Hepatocyte (in vitro differentiated cells): ENCODE data around the gene PTCH2. TPM values are rescaled to one million over a fixed set of nuclear protein-coding genes. Genes with fewer than 3 reads are reported as not detected.

ENCODE experiments used
- DNase-seq: peaks from one replicate; pipeline ENCODE4 v3.0.0-alpha.2; 2016; ENCODE audit warnings: low spot score
- H2AFZ ChIP-seq: fragments of 200-600 bp; sonication (generic); 2 replicates; pipeline ENCODE4 v1.6.0; 2016; ENCODE audit warnings: antibody characterized with exemption, mild to moderate bottlenecking
- H3K27ac ChIP-seq: fragments of 200-600 bp; sonication (generic); 2 replicates; pipeline ENCODE4 v1.5.1; 2016; ENCODE audit warnings: mild to moderate bottlenecking
- H3K27me3 ChIP-seq: fragments of 200-600 bp; sonication (generic); 2 replicates; pipeline ENCODE4 v1.6.1; 2016
- H3K36me3 ChIP-seq: fragments of 200-600 bp; sonication (generic); replicated peaks from 2 replicates; pipeline ENCODE4 v1.5.1; 2016; ENCODE audit warnings: low read depth; ENCODE audit not compliant: insufficient read depth
- H3K4me1 ChIP-seq: fragments of 200-600 bp; sonication (generic); 2 replicates; pipeline ENCODE4 v1.5.1; 2016; ENCODE audit warnings: mild to moderate bottlenecking, moderate library complexity; ENCODE audit not compliant: insufficient read depth
- H3K4me2 ChIP-seq: fragments of 200-600 bp; sonication (generic); 2 replicates; pipeline ENCODE4 v1.6.0; 2016
- H3K4me3 ChIP-seq: fragments of 200-600 bp; sonication (generic); 2 replicates; pipeline ENCODE4 v1.5.1; 2016; ENCODE audit warnings: mild to moderate bottlenecking
- H3K79me2 ChIP-seq: fragments of 200-600 bp; sonication (generic); 2 replicates; pipeline ENCODE4 v1.6.0; 2017; ENCODE audit warnings: mild to moderate bottlenecking
- H3K9me2 ChIP-seq: fragments of 200-600 bp; sonication (generic); replicated peaks from 2 replicates; pipeline ENCODE4 v1.6.0; 2017; ENCODE audit warnings: mild to moderate bottlenecking; ENCODE audit not compliant: insufficient read depth
- H3K9me3 ChIP-seq: fragments of 200-600 bp; sonication (generic); 2 replicates; pipeline ENCODE4 v1.5.1; 2016; ENCODE audit warnings: low read depth, mild to moderate bottlenecking
- H4K20me1 ChIP-seq: fragments of 200-600 bp; sonication (generic); 2 replicates; pipeline ENCODE4 v1.6.0; 2016; ENCODE audit warnings: mild to moderate bottlenecking; ENCODE audit not compliant: insufficient read depth, poor library complexity, severe bottlenecking
- EZH2 ChIP-seq: fragments of 200-600 bp; sonication (generic); IDR thresholded peaks from 2 replicates; pipeline ENCODE4 v1.6.1; 2016; ENCODE audit warnings: antibody characterized with exemption, mild to moderate bottlenecking, borderline replicate concordance
- EZH2phosphoT487 ChIP-seq: fragments of 200-600 bp; sonication (generic); IDR thresholded peaks from one replicate; pipeline ENCODE4 v1.6.1; 2018; ENCODE audit warnings: antibody characterized with exemption, mild to moderate bottlenecking, low read depth, moderate library complexity; ENCODE audit not compliant: unreplicated experiment, severe bottlenecking
- WGBS: methylation state at CpG from one replicate; pipeline ENCODE4 v1.1.6; 2016; ENCODE audit warnings: low lambda C conversion rate; ENCODE audit errors: missing lambda C conversion rate; 5-methylcytosine and 5-hydroxymethylcytosine counted together
- polyA plus RNA-seq: library from polyadenylated mRNA; unstranded; fragments of >200 nt; fragmentation: Nextera tagmentation; extraction: Ambion mirVana; gene quantifications from 2 replicates; pipeline ENCODE4 v1.2.1, GENCODE V29; 2016
- total RNA-seq: library from RNA; depleted of rRNA; stranded (reverse); fragments of >200 nt; gene quantifications from 2 replicates; pipeline ENCODE4 v1.2.3, GENCODE V29; 2014
- TF ChIP-seq, protein P1 (sequence below): fragments of 200-600 bp; sonication (generic); IDR thresholded peaks from 2 replicates; pipeline ENCODE4 v1.5.1; 2016; ENCODE audit warnings: antibody characterized with exemption, mild to moderate bottlenecking; ENCODE audit not compliant: poor library complexity

The PTCH2 gene
- total and polyA plus RNA-seq, 2 experiments from 2014 or later: 0.43 to 1.3 TPM

DNA sequence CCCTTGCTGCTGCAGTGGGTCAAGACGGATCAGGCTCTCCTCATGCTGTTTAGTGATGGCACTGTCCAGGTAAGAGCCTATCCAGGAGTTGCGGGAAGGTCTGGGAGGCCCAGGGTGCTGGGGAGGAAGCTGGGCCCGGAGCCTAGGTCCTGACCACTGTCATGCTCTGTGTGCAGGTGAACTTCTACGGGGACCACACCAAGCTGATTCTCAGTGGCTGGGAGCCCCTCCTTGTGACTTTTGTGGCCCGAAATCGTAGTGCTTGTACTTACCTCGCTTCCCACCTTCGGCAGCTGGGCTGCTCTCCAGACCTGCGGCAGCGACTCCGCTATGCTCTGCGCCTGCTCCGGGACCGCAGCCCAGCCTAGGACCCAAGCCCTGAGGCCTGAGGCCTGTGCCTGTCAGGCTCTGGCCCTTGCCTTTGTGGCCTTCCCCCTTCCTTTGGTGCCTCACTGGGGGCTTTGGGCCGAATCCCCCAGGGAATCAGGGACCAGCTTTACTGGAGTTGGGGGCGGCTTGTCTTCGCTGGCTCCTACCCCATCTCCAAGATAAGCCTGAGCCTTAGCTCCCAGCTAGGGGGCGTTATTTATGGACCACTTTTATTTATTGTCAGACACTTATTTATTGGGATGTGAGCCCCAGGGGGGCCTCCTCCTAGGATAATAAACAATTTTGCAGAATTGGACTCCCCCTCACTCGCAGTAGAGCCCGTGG is 37.6 kb downstream of the PTCH2 start:
- no peak for TF ChIP-seq EZH2
- TF ChIP-seq, protein P1, sequence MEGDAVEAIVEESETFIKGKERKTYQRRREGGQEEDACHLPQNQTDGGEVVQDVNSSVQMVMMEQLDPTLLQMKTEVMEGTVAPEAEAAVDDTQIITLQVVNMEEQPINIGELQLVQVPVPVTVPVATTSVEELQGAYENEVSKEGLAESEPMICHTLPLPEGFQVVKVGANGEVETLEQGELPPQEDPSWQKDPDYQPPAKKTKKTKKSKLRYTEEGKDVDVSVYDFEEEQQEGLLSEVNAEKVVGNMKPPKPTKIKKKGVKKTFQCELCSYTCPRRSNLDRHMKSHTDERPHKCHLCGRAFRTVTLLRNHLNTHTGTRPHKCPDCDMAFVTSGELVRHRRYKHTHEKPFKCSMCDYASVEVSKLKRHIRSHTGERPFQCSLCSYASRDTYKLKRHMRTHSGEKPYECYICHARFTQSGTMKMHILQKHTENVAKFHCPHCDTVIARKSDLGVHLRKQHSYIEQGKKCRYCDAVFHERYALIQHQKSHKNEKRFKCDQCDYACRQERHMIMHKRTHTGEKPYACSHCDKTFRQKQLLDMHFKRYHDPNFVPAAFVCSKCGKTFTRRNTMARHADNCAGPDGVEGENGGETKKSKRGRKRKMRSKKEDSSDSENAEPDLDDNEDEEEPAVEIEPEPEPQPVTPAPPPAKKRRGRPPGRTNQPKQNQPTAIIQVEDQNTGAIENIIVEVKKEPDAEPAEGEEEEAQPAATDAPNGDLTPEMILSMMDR: no peak
- no peak for TF ChIP-seq EZH2phosphoT487
- Histone ChIP-seq H4K20me1 (no peaks in the 10 kb centered on the region), H3K27ac (no peak overlapping the region), H3K79me2 (peaks cover 23% of the 10 kb centered on the region), H3K27me3 (no peaks in the 10 kb centered on the region), H3K4me3 (no peak overlapping the region), H3K36me3 (no peaks in the 10 kb centered on the region), H3K4me1 (peaks cover 39% of the 10 kb centered on the region), H3K9me2 (no peaks in the 10 kb centered on the region), H3K9me3 (no peaks in the 10 kb centered on the region), H2AFZ (no peak overlapping the region), H3K4me2 (no peak overlapping the region)
- 97% methylated on average over 20 of the region's 20 CpGs for WGBS
- peak; percentile 6 for DNase-seq

DNA sequence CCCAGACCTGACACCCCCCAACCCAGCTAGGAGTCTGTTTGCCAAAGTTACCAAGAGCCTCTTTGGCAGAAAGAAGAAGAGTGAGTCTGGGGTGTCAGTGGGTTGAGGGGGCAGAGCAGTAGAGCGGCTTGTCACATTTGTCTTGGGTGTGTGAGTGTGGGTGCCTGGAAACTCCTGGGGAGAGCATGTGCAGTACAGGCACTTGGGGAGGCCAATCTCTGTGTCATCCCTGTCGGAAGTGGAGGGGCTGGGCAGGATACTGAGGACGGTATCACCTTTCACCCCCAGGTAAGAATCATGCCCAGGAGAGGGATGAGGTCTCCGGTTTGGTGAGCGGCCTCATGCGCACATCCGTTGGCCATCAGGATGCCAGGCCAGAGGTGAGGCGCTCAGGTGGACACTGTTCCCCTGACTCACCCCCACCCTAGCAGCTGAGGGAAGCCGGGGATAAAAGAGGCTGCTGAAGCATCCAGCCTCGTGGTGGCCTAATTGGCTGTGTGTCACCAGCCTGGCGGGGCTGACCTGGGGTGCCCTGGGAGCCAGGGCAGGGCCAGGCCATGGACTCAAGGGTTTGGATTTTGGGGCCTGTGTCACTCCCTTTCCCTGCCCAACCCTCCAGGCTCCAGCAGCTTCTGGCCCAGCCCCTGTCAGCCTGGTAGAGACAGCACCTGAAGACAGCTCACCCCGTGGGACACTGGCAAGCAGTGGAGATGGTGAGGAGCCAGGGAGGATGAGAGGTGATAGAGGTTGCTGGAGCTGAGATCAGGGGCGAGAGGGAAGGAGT is 39.5 kb downstream of the PTCH2 start:
- Histone ChIP-seq H3K4me1 (peaks cover 20% of the 10 kb centered on the region), H3K9me3 (no peaks in the 10 kb centered on the region), H3K27me3 (no peaks in the 10 kb centered on the region), H3K27ac (no peak overlapping the region), H3K79me2 (peaks cover 10% of the 10 kb centered on the region), H2AFZ (no peak overlapping the region), H4K20me1 (no peaks in the 10 kb centered on the region), H3K4me2 (no peak overlapping the region), H3K36me3 (no peaks in the 10 kb centered on the region), H3K4me3 (no peak overlapping the region), H3K9me2 (no peaks in the 10 kb centered on the region)
- 93% methylated on average over 13 of the region's 13 CpGs for WGBS
- TF ChIP-seq, protein P1: no peak
- TF ChIP-seq EZH2phosphoT487 (no peak), EZH2 (no peak)
- DNase-seq: no peak

DNA sequence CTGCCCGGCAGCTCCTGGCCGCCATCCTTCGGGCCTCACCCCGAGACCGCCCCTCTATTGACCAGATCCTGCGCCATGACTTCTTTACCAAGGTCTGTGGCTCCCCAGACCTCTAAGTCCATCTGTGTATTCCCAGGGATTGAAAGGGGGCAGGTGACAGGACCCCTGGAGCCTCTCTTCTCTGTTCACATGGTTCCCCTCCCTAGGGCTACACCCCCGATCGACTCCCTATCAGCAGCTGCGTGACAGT is 40.1 kb downstream of the PTCH2 start:
- H3K4me2 ChIP-seq: no peak overlapping the region
- no peaks in the 10 kb centered on the region for H3K9me3 ChIP-seq
- peaks cover 10% of the 10 kb centered on the region for H3K79me2 ChIP-seq
- no peak for DNase-seq
- H2AFZ ChIP-seq: no peak overlapping the region
- 94% methylated on average over 9 of the region's 9 CpGs for WGBS
- H3K27me3 ChIP-seq: no peaks in the 10 kb centered on the region
- H3K36me3 ChIP-seq: no peaks in the 10 kb centered on the region
- H3K27ac ChIP-seq: no peak overlapping the region
- TF ChIP-seq EZH2: no peak
- TF ChIP-seq EZH2phosphoT487: no peak
- TF ChIP-seq, protein P1: no peak
- peaks cover 14% of the 10 kb centered on the region for H3K4me1 ChIP-seq
- no peak overlapping the region for H3K4me3 ChIP-seq
- no peaks in the 10 kb centered on the region for H3K9me2 ChIP-seq
- no peaks in the 10 kb centered on the region for H4K20me1 ChIP-seq
